Hepatocyte (in vitro differentiated cells): ENCODE data around the gene KPNA3.

ENCODE experiments used
- EZH2 ChIP-seq: fragments of 200-600 bp; sonication (generic); IDR thresholded peaks from 2 replicates; pipeline ENCODE4 v1.6.1; 2016; ENCODE audit warnings: antibody characterized with exemption, mild to moderate bottlenecking, borderline replicate concordance
- TF ChIP-seq, protein P1 (sequence below): fragments of 200-600 bp; sonication (generic); IDR thresholded peaks from 2 replicates; pipeline ENCODE4 v1.5.1; 2016; ENCODE audit warnings: antibody characterized with exemption, mild to moderate bottlenecking; ENCODE audit not compliant: poor library complexity

DNA sequence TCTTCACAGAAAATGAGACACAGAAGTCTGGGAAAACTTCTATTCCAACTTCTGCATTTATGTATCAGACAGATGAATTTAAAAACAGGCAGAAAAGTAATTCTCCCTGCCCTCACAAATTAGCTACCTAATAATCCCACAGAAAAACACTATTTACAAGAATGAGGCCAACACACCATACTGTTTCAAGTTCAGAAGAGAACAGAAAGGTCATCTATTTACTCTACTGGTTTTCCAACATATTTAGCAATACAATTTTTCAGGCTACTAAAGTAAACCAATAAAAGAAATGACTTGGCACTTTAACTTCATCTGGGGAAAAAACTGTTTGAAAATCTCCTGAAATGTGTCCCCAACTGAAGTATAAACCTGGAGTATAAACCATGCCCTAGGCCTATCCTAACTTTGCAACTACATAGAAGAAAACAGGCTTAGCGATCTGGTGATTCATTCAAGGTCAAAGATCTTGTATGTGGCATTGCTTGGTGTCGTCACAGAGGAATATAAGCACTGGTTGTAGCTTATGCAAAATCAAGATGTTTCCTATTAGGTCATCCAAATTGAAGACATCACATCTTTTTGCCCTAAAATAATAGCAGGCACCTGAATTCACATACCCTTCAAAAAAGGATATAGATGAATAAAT lies 81.1 kb downstream of the KPNA3 start:
- TF ChIP-seq, protein P1, sequence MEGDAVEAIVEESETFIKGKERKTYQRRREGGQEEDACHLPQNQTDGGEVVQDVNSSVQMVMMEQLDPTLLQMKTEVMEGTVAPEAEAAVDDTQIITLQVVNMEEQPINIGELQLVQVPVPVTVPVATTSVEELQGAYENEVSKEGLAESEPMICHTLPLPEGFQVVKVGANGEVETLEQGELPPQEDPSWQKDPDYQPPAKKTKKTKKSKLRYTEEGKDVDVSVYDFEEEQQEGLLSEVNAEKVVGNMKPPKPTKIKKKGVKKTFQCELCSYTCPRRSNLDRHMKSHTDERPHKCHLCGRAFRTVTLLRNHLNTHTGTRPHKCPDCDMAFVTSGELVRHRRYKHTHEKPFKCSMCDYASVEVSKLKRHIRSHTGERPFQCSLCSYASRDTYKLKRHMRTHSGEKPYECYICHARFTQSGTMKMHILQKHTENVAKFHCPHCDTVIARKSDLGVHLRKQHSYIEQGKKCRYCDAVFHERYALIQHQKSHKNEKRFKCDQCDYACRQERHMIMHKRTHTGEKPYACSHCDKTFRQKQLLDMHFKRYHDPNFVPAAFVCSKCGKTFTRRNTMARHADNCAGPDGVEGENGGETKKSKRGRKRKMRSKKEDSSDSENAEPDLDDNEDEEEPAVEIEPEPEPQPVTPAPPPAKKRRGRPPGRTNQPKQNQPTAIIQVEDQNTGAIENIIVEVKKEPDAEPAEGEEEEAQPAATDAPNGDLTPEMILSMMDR, result no peak
- no peak for TF ChIP-seq EZH2
